HG03354 (cell line): ENCODE measurements around the gene LRRN3.
A peak's percentile ranks its signal among the peaks of the same experiment; 100 is the strongest.

Source experiments
- ATAC-seq: cut with Tn5 transposase; IDR thresholded peaks from one replicate; pipeline ENCODE4 v1.9.1; 2021; ENCODE audit warnings: mild to moderate bottlenecking; ENCODE audit not compliant: unreplicated experiment, poor library complexity, severe bottlenecking

The LRRN3 gene

DNA sequence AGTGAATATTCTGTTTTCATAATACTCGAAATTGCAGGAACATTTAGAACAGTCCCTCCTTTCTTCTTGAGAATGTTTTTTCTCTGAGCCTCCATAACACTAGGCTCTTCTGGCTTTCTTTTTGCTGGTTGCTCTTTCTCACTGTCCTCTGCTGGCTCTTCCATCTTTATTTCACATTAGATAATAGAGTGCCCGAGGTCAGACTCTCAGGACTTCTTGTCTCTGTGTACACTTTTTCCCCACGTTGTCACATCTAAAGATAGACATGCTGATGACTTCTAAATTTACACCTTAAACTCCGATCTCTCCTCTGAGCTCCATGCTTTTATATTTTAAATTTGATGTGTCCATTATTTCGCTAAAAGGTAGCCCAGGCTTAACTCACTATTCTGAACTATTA lies 15.4 kb upstream of the LRRN3 start:
- ATAC-seq: no peak

GRCh38 chr7:111076205-111076604 lies 14.7 kb upstream of the LRRN3 start:
- no peak for ATAC-seq

- ATAC-seq: no peak
Observed at GRCh38 chr7:111077001-111077400, 13.9 kb upstream of the LRRN3 start.

DNA sequence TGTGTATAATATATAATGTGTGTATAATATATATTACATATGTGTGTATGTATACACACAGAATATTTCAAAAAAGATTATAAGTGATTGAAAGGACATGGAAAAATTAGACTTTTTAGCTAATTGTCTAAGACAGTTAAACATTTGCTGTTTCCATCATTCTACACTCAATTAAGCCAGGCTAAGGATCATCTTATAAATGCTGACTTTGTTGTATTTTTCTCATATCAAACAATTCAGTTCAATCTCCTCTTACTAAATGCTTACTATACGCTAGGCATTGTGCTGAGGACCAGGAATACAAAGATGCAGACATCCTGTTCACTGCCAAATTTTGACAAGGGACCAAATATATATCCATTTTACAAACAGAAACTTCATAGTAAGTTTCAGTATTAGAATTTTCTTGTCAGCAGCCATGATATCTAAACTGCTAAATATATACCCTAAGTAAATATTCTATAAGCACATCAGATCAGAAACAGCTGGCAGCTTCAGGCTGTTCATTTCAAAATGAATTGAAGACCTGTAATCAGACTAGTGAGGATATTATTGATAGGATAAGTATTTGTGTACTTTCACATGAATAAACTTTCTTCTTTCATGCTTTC lies 10.3 kb upstream of the LRRN3 start:
- peak; percentile 28 for ATAC-seq

DNA sequence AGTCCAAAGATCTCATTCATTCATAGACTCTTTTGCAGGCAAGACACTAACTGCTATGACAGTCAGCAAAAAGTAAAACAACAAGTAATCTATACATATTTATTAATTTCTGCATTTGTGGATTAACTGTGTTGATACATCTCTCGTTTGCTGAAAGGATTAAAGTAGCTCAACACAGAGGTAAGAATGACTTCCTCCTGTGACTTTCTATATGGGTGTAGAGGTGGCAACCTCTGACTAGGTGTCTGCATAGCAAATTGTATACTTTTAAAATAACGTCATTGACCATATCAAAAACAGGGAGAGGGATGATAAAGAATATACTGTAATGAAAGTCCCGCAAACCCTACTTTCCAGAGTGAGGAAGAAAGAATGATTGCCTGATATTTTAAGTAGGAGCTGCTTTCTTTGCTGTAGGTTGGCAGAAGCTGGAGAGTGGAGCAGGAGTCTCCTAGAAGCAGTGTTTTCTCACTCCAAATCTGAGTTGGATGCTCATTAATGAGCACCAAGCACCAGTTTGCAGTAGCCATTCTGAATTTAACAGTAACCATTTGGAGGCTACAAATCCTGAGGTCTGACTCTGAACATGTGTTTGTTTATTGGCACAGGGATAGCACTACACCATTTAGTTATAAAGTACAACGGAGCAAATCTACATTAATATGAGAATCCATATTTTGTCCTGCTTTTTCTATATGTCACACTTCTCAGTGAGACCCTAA lies 9.2 kb upstream of the LRRN3 start:
- ATAC-seq: no peak

DNA sequence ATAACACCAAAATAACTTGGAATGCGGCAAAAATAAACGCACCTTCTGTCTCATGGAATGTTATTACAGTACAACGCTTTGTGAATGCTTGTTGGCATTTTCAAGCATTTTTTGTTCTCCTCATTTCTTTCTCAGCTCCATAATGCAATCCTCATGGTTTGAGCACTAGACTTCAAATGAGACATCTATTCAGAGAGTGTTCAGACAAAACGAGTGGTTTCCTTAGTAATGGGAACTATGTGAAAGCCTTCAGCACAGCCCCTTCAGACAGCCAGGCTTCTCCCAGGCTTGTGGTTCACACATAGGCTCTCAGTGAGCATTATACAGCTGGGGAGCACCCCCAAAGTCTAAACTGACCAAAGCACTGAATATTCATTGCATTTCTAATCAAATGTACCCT lies 8.6 kb upstream of the LRRN3 start:
- ATAC-seq: no peak

- peak; percentile 99 for ATAC-seq
Observed at GRCh38 chr7:111083413-111083812, 7.5 kb upstream of the LRRN3 start.

DNA sequence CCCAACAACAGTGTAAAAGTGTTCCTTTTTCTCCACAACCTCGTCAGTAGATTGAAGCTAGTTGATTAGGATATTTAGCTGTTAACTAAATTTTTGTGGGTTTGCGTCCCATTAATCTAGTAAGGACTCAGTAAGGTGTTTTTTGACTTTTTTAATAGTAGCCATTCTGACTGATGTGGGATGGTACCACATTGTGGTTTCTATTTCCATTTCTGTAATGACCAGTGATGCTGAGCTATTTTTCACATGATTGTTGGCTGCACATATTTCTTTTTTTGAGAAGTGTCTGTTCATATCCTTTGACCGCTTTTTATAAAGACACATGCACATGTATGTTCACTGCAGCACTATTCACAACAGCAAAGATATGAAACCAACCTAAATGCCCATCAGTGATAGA lies 5.6 kb upstream of the LRRN3 start:
- ATAC-seq: no peak

DNA sequence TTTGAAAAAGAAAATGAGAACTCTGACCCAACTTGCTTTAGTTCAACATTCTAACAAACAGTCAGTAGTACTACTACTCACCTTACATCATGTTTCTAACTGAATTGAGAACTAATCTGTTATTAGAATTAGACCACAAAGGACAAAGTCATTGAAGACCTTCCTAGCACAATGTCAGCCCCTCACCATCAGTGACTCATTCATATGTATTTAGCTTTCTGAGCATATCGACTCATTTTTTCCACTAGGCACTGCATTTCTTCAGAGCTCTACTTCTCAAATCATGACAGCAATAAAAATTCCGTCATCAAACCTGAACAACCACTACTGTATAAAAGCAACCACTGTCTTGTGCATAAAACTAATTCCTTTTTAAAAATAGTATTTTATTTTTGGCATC lies 4.4 kb upstream of the LRRN3 start:
- ATAC-seq: no peak

DNA sequence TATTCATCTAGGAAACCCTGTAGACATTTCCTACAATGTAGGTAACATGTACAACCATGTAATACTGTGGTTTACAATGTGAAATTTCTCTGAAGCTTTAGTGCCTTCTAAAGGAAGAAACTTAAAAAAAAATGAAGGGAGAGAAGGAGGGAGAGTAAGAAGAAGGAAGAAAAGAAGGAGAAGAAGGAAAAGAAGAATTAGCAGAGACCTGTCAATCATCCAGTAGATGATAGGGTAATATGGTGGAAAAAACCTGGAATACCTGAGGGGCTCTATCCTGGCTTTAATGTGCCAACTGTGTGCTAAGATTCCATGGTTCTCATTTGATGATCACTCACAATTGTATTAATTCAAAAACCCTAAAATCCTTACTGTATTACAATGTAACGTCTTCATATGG lies 2.6 kb upstream of the LRRN3 start:
- ATAC-seq: no peak

- peak; percentile 49 for ATAC-seq
Observed at GRCh38 chr7:111089822-111090426, 1.0 kb upstream of the LRRN3 start.

DNA sequence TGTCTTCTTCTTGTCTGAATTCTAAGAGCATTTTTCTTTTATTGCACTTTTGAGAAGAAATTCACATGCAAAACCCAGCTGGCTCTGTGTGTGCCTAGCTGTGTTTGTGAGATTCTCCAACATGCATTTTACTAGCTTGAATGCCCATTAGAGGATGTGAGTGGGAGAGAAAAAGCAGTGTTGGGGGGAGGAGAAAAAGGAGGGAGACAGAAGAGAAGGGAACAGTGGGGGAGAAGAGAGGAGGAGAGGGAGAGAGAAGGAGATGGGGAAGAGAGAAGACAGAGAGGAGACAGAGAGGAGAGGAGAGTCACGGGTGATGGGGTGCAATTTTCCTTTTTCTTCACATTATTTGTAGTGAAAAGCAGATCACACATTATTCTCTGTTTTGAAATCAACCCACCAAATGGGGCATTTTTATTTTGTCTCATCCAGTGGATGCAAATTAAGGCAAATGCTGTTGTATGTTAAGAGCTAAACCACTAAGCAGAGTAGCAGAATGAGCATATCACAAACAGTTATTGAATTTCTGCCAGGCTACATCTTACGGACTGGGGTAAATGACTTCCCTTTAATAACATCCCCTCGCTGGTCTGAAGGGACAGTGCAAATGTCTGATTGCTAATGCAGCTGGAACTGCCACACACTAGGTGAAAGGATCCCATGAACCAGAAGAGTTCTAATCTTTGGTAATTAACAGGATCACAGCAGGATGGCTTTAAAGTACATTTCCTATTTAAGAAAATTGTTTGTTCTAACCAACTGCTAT lies 849 bp downstream of the LRRN3 start:
- no peak for ATAC-seq

DNA sequence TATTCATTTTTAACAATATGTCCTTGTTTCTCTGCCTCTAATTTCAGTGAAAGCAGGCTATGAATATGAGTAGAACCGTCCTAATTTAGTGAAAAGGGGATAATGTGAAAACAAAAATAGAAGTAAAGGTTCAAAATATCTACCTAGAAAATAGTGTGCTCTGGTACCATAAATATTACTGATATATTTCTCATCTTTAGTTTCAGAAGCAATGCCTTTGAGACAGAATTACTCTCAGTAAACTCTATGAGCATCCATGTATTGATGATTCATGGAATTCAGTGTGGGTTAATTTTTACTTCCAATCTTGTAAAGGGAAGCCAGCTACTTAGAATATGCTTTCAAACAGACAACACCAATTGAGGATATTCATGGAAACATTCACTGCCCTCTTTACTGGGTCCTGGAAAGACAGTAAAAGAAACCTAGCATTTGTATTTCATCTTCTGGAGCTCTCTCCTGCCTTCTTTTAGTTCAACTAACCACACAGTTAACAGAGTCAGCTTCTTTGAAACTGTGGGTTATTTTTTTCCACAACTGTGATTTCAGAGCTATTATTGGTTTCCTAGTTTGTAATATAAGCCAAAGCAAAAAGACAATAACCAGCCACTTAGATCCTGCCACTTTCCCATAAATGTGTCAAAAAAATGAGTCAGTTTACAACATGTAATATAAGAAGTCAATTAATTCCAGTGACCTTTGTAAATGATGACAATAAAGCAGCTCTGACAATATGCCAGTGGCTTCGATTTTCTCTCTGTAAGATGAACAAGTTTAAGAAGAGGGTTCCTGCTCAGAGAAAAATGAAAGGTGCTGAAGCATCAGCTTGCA lies 1.7 kb downstream of the LRRN3 start:
- ATAC-seq: peak; percentile 44

GRCh38 chr7:111093496-111093895 lies 2.6 kb downstream of the LRRN3 start:
- no peak for ATAC-seq

GRCh38 chr7:111094419-111094818 lies 3.5 kb downstream of the LRRN3 start:
- ATAC-seq: no peak

- ATAC-seq: no peak
Observed at GRCh38 chr7:111096997-111097396, 6.1 kb downstream of the LRRN3 start.

- ATAC-seq: peak; percentile 86
Observed at GRCh38 chr7:111098011-111098925, 7.3 kb downstream of the LRRN3 start.

DNA sequence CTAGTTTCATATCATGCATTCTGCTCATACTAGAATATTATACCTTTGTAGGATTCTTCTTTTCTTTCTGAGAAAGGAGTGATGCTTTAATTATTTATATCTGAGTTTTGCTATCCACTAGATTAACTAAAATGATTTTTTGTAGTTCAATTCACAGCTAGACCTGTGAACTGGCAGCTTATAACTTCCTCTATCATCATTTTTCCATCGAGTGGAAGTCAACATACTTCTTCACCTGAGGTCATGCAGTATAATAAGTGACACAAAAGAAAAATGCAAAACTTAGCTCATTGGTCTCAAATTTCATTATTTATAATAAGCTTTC lies 8.0 kb downstream of the LRRN3 start:
- no peak for ATAC-seq
